Measurements from ENCODE around the gene AMOT. TPM values are rescaled to one million over a fixed set of nuclear protein-coding genes. Genes with fewer than 3 reads are reported as not detected.
"Not testable (repeated sequence)": the region's sequence is repeated elsewhere in the genome, so short reads cannot be mapped to it uniquely, and the experiment has no call there.

The AMOT gene
- total RNA-seq, 2 donors from 2014 or later = 4.6 to 6.8 TPM

DNA sequence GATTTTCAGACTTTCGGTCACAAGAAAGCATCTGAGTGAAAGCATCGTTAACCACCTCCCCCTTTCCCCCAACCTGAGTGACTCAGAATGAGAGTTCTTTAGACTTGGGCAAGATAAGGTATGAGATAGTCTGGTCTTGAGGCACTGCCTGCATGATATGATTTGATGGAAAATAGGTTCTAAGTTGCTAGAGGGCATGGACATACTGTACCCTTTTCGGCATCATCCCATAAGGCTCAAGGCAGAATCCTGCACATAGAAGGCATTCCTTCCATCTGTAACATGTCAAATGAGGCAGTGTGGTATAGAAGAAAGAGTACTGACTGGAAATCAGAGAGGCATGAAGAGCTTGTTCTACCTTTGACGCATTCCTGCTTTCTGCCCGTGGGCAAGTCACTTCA is 16.8 kb upstream of the AMOT start:
- no peaks in the 10 kb centered on the region for H3K9me3 ChIP-seq
- H3K36me3 ChIP-seq = no peaks in the 10 kb centered on the region
- no peak overlapping the region for H3K27ac ChIP-seq
- no peaks in the 10 kb centered on the region for H3K27me3 ChIP-seq
- no peak overlapping the region for H3K4me3 ChIP-seq
- TF ChIP-seq CTCF (IDR thresholded peaks at IDR 0.05) = no peak
- DNase-seq (ENCODE audit: low spot score) = no peak
- no peaks in the 10 kb centered on the region for H3K4me1 ChIP-seq

DNA sequence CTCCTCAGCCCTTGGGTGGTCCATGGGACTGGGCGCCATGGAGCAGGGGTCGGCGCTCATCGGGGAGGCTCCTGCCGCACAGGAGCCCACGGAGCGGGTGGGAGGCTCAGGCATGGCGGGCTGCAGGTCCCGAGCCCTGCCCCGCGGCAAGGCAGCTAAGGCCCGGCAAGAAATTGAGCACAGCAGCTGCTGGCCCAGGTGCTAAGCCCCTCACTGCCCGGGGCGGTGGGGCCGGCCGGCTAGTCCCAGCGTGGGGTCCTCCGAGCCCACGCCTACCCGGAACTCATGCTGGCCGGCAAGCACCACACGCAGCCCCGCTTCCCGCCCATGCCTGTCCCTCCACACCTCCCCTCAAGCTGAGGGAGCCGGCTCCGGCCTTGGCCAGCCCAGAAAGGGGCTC is 14.3 kb upstream of the AMOT start:
- H3K27me3 ChIP-seq; H3K4me3 ChIP-seq; DNase-seq (ENCODE audit: low spot score); H3K36me3 ChIP-seq; H3K9me3 ChIP-seq; H3K27ac ChIP-seq; H3K4me1 ChIP-seq: not testable (repeated sequence)

- H3K27ac ChIP-seq = no peak overlapping the region
- no peaks in the 10 kb centered on the region for H3K36me3 ChIP-seq
- H3K4me1 ChIP-seq = no peaks in the 10 kb centered on the region
- H3K4me3 ChIP-seq = no peak overlapping the region
- H3K27me3 ChIP-seq = no peaks in the 10 kb centered on the region
- no peak for TF ChIP-seq CTCF (IDR thresholded peaks at IDR 0.05)
- DNase-seq (ENCODE audit: low spot score) = no peak
- H3K9me3 ChIP-seq = no peaks in the 10 kb centered on the region
Observed at GRCh38 chrX:112852851-112853250, 12.2 kb upstream of the AMOT start.

GRCh38 chrX:112851806-112852205 is 11.2 kb upstream of the AMOT start:
- no peak for DNase-seq (ENCODE audit: low spot score)

GRCh38 chrX:112851161-112851779 is 10.6 kb upstream of the AMOT start:
- Histone ChIP-seq H3K4me1 (no peaks in the 10 kb centered on the region), H3K4me3 (no peak overlapping the region), H3K27me3 (no peaks in the 10 kb centered on the region), H3K27ac (no peak overlapping the region), H3K36me3 (no peaks in the 10 kb centered on the region), H3K9me3 (no peaks in the 10 kb centered on the region)
- DNase-seq (ENCODE audit: low spot score) = no peak
- no peak for TF ChIP-seq CTCF (IDR thresholded peaks at IDR 0.05)

More at GRCh38 chrX:112851806-112852205, 11.2 kb upstream of the AMOT start:
- Histone ChIP-seq H3K4me3 (no peak overlapping the region), H3K36me3 (no peaks in the 10 kb centered on the region), H3K27ac (no peak overlapping the region), H3K4me1 (no peaks in the 10 kb centered on the region), H3K9me3 (no peaks in the 10 kb centered on the region), H3K27me3 (no peaks in the 10 kb centered on the region)
- no peak for TF ChIP-seq CTCF (IDR thresholded peaks at IDR 0.05)

- Histone ChIP-seq H3K27ac (no peak overlapping the region), H3K9me3 (no peaks in the 10 kb centered on the region), H3K4me1 (no peaks in the 10 kb centered on the region), H3K4me3 (no peak overlapping the region), H3K36me3 (no peaks in the 10 kb centered on the region), H3K27me3 (no peaks in the 10 kb centered on the region)
- TF ChIP-seq CTCF (IDR thresholded peaks at IDR 0.05) = no peak
- no peak for DNase-seq (ENCODE audit: low spot score)
Observed at GRCh38 chrX:112849016-112849415, 8.4 kb upstream of the AMOT start.

Measured in right atrium auricular region (tissue), 2 donors.